CD4-positive, alpha-beta T cell treated with Interleukin-1 beta for 1 hour (primary cell): ENCODE data around the gene ZNF708.
"Not testable (repeated sequence)": the region's sequence is repeated elsewhere in the genome, so short reads cannot be mapped to it uniquely, and the experiment has no call there.

Experiments
- DNase-seq, 2 donors: peaks; one replicate each; pipeline ENCODE4 v3.0.0-alpha.2; 2020 to 2022

The ZNF708 gene

DNA sequence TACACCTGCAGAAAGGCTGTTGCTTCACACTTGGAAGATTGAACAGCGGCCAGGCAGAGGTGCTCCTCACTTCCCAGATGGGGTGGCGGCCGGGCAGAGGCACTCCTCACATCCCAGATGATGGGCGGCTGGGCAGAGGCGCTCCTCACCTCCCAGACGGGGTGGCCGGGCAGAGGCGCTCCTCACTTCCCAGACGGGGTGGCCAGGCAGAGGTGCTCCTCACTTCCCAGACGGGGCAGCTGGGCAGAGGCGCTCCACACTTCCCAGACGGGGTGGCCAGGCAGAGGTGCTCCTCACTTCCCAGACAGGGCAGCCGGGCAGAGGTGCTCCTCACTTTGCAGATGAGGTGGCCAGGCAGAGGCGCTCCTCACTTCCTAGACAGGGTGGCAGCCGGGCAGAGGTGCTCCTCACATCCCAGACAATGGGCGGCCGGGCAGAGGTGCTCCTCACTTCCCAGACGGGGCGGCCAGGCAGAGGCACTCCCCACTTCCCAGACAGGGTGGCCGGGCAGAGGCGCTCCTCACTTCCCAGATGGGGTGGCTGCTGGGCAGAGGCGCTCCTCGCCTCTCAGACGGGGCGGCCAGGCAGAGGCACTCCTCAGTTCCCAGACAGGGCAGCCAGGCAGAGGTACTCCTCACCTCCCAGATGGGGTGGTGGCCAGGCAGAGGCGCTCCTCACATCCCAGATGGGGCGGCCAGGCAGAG, 69.6 kb downstream of the ZNF708 start:
- DNase-seq, result not testable (repeated sequence)

DNA sequence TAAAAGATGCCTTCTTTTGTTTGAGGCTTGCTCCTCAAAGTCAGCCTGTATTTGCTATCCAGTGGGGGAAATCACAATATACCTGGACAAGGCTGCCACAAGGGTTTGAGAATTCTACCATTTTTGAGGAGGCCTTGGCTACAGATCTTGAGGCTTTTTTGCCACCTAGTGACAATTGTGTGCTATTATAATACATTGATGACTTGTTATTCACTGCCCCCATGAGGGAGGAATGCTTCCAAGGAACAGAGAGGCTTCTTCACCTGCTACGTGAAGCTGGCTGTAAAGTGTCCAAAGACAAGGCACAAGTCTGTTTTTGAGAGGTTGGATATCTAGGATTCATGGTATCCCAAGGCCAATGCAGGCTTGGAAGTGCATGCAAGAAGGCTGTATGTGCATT, 72.5 kb downstream of the ZNF708 start:
- no peak for DNase-seq
